Adrenal gland (tissue), 12 donors: ENCODE results near the gene STARD5. TPM values are rescaled to one million over a fixed set of nuclear protein-coding genes. Genes with fewer than 3 reads are reported as not detected.

Experiments
- DNase-seq, 7 donors: peaks; one replicate each; pipeline ENCODE4 v3.0.0-alpha.2; 2019 to 2020
- H3K27ac ChIP-seq, 5 donors: fragments of 200-600 bp; sonication (generic) in 4 of 5; 1 replicate in 3 of 5; 2 replicates in 2 of 5; pipeline versions ENCODE4 v1.5.1 to v1.8.0; 2016 to 2020; ENCODE audit warnings: mild to moderate bottlenecking in 1 of 5
- H3K27me3 ChIP-seq: fragments of 200-600 bp; 2 replicates; pipeline ENCODE4 v1.8.0; 2021
- H3K36me3 ChIP-seq, 2 donors: fragments of 200-600 bp; replicated peaks in 1 of 2; 1 replicate in 1 of 2; 2 replicates in 1 of 2; pipeline versions ENCODE4 v1.5.1 to v1.8.0; 2018 to 2022
- H3K4me1 ChIP-seq, 2 donors: fragments of 200-600 bp; replicated peaks in 1 of 2; 1 replicate in 1 of 2; 2 replicates in 1 of 2; pipeline versions ENCODE4 v1.5.1 to v1.8.0; 2018 to 2021
- H3K4me3 ChIP-seq, 4 donors: fragments of 200-600 bp; sonication (generic) in 3 of 4; one replicate each; pipeline ENCODE4 v1.5.1; 2016 to 2018
- H3K9me3 ChIP-seq, 3 donors: fragments of 200-600 bp; sonication (generic) in 1 of 3; replicated peaks in 1 of 3; 1 replicate in 2 of 3; 2 replicates in 1 of 3; pipeline versions ENCODE4 v1.5.1 to v1.8.0; 2016 to 2021
- CTCF ChIP-seq, 6 experiments: fragments of 450-650 bp in 4 of 6; fragments of 200-600 bp in 2 of 6; sonication (generic) in 1 of 6; IDR thresholded peaks; 1 replicate in 5 of 6; 2 replicates in 1 of 6; pipeline versions ENCODE4 v1.5.1 to v1.8.0; 2016 to 2021; ENCODE audit warnings: antibody characterized with exemption in 6 of 6, mild to moderate bottlenecking in 2 of 6, moderate library complexity in 1 of 6
- POLR2A ChIP-seq, 2 donors: fragments of 450-650 bp; IDR thresholded peaks; one replicate each; pipeline ENCODE4 v1.6.1; 2017; ENCODE audit warnings: antibody characterized with exemption in 2 of 2, mild to moderate bottlenecking in 2 of 2, moderate library complexity in 1 of 2
- WGBS, 4 donors: extraction: QIAGEN DNeasy Blood & Tissue Kit in 2 of 4; methylation state at CpG; one replicate each; pipeline versions ENCODE4 v1.1.5 to v1.1.7; 2013 to 2017; 5-methylcytosine and 5-hydroxymethylcytosine counted together
- intact Hi-C, 2 donors: fragments of 100-400 bp; cut with DNase I; formaldehyde crosslinking; loops; one replicate each; pipeline versions ENCODE4 v1.14.1 to v1.15.0; 2022 to 2023
- polyA plus RNA-seq, 3 donors: library from polyadenylated mRNA; stranded (reverse); fragments of 200-250 nt in 2 of 3; fragments of 350-450 nt in 1 of 3; fragmentation: Illumina TruSeq in 1 of 3; extraction: RNeasy Lipid Tissue Mini Kit (QIAGEN cat#74804) in 1 of 3; gene quantifications; one replicate each; pipeline ENCODE4 v1.2.3, GENCODE V29; 2013 to 2014
- total RNA-seq, 9 donors: library from RNA; depleted of rRNA in 4 of 9; stranded (reverse); fragments of >200 nt in 4 of 9; fragments of 120-200 nt in 1 of 9; fragmentation: NEBNext Ultra II Directional in 1 of 9; extraction: Animal tissue kit (Norgen Biotek cat#: 25700) in 1 of 9; gene quantifications; one replicate each; pipeline versions ENCODE4 v1.1.0 to v1.2.4, GENCODE V29; 2013 to 2023
- donor health status: healthy with polysubstance abuse.
- donor health status: Bipolar disorder and iron deficiency.
- donor health status: DM: yes; HTN: yes; CAD: no.
- donor health status: DM: no; HTN: no; CAD: no.
- donor health status: DM: no; HTN: no; CAD: no.
- donor health status: DM: yes; HTN: yes; CAD: no.

STARD5 gene
- total and polyA plus RNA-seq, 12 donors = 0.97 to 6.1 (median 3.5) TPM

GRCh38 chr15:81284256-81285031, 39.5 kb downstream of the STARD5 start:
- H3K27ac ChIP-seq = peak overlapping the region in 1 of 5 donors; percentile 20
- H3K4me1 ChIP-seq = no peaks in the 10 kb centered on the region
- no peaks in the 10 kb centered on the region for H3K36me3 ChIP-seq
- no peaks in the 10 kb centered on the region for H3K9me3 ChIP-seq
- intact Hi-C loops = loop anchor here in 1 of 2 donors (5.0 kb wide), 1 partner anchor 93 kb away; no protein-coding TSS in a partner anchor
- WGBS, 4 donors = 59 to 65% (median 63%) methylated on average over 5 of the region's 5 CpGs
- H3K4me3 ChIP-seq = no peak overlapping the region
- peaks cover 3% of the 10 kb centered on the region for H3K27me3 ChIP-seq
- TF ChIP-seq POLR2A (IDR thresholded peaks at IDR 0.05) = no peak
- no peak for TF ChIP-seq CTCF (IDR thresholded peaks at IDR 0.05)
- DNase-seq = peak in 1 of 7 donors; percentile 23

DNA sequence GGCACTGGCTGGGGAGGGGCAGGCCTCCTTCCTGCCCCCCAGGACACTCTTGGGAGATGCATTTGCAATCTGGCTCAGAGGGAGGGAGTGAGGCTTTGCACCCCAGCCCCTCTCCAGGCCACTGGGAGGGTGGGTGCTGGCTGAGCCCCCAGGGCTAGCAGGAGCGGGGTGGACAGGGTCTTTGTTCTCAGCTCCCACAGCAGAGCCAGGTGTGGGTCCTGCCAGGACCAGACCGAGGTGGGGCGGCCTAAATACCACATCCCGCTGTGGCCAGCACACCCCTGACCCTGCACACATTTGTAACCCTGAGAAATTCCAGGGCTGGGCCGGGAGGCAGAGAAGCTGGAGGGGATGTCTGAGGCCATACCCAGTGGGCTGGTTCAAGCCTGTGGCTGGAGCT, 41.0 kb downstream of the STARD5 start:
- Histone ChIP-seq H3K4me3 (no peak overlapping the region), H3K27me3 (peaks cover 3% of the 10 kb centered on the region), H3K4me1 (no peaks in the 10 kb centered on the region), H3K27ac (no peak overlapping the region), H3K36me3 (no peaks in the 10 kb centered on the region), H3K9me3 (no peaks in the 10 kb centered on the region)
- DNase-seq = peak in 1 of 7 donors; percentile 8
- WGBS, 4 donors = 76 to 88% (median 87%) methylated on average over 5 of the region's 5 CpGs; no CpG with 5 or more reads in 1 of the 4 donors
- intact Hi-C loops = loop anchor here in 1 of 2 donors (5.0 kb wide), 1 partner anchor 94 kb away; no protein-coding TSS in a partner anchor
- no peak for TF ChIP-seq POLR2A (IDR thresholded peaks at IDR 0.05)

DNA sequence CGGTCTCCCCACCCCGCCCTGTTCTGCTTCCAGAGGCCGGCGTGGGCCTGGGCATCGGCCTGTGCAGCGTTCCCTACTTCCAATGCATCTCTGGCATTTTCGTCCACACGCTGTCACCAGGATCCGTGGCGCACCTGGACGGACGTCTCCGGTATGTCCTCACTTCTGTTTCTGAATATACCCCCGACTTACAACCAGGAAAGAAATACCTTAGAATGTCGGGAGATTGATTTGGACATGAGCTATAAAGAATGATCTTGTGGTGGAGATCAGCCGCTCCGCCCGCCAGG, 41.4 kb downstream of the STARD5 start:
- Histone ChIP-seq H3K4me1 (no peaks in the 10 kb centered on the region), H3K27ac (no peak overlapping the region), H3K4me3 (no peak overlapping the region), H3K36me3 (no peaks in the 10 kb centered on the region), H3K27me3 (peaks cover 3% of the 10 kb centered on the region), H3K9me3 (no peaks in the 10 kb centered on the region)
- 93 to 95% (median 93%) methylated on average over 18 of the region's 18 CpGs for WGBS, 4 donors
- intact Hi-C loops = loop anchor here in 1 of 2 donors (5.0 kb wide), 1 partner anchor 95 kb away; no protein-coding TSS in a partner anchor
- peak in 1 of 7 donors; percentile 25 for DNase-seq
- TF ChIP-seq CTCF (IDR thresholded peaks at IDR 0.05) (no peak), POLR2A (IDR thresholded peaks at IDR 0.05) (no peak)

DNA sequence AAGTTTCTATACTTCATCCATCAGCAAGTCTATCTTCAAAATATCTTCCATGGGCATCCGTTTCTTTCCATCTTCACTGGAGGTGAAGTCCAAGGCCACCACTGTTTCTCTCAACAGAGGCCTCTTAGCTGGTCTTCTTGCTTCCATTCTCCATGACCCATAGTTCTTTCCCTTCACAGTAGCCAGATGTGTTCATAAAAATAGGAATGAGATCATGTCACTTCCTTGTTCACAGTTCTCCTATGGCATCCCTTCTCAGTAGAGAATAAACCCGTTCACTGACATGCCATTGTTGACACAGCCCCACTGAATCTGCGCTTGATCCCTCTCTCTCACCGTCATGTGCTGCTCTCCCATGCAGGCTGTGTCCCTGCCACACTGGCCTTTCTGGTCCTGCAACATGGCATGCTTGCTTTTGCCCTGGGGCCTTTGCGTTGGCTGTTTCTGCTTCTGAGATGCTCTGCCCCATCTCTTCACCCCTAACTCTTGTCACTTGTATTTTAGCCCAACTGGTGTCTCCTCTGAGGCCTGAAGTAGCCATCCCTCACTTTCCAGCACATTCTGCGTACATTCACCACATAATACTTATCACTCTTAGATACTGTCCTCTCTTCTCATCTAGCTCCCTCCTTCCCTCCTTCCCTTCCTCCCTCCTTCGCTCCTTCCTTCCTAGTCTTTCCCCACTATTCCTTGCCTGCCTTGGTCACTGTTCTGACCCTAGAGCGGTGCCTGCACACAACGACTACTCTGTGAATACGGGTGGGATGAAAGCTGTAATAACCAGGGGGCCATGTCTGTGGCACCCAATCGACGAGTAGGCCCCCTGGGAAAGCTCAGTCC, 42.0 kb downstream of the STARD5 start:
- Histone ChIP-seq H3K4me1 (no peaks in the 10 kb centered on the region), H3K27ac (no peak overlapping the region), H3K36me3 (no peaks in the 10 kb centered on the region), H3K27me3 (peaks cover 3% of the 10 kb centered on the region), H3K9me3 (peaks cover 0 to 1% (median 0%) of the 10 kb centered on the region in 3 donors), H3K4me3 (no peak overlapping the region)
- DNase-seq = peak in 2 of 7 donors; percentile 8 to 37
- TF ChIP-seq CTCF (IDR thresholded peaks at IDR 0.05) (no peak), POLR2A (IDR thresholded peaks at IDR 0.05) (no peak)
- intact Hi-C loops = loop anchor here in 1 of 2 donors (5.0 kb wide), 1 partner anchor 95 kb away; no protein-coding TSS in a partner anchor
- WGBS, 4 donors = 88 to 95% (median 90%) methylated on average over 12 of the region's 12 CpGs
